GM21717 (cell line): ENCODE data around the gene DCHS2.

Experiments used
- ATAC-seq: cut with Tn5 transposase; IDR thresholded peaks from one replicate; pipeline ENCODE4 v1.9.1; 2021; ENCODE audit warnings: mild to moderate bottlenecking, moderate library complexity; ENCODE audit not compliant: unreplicated experiment

DCHS2 gene

DNA sequence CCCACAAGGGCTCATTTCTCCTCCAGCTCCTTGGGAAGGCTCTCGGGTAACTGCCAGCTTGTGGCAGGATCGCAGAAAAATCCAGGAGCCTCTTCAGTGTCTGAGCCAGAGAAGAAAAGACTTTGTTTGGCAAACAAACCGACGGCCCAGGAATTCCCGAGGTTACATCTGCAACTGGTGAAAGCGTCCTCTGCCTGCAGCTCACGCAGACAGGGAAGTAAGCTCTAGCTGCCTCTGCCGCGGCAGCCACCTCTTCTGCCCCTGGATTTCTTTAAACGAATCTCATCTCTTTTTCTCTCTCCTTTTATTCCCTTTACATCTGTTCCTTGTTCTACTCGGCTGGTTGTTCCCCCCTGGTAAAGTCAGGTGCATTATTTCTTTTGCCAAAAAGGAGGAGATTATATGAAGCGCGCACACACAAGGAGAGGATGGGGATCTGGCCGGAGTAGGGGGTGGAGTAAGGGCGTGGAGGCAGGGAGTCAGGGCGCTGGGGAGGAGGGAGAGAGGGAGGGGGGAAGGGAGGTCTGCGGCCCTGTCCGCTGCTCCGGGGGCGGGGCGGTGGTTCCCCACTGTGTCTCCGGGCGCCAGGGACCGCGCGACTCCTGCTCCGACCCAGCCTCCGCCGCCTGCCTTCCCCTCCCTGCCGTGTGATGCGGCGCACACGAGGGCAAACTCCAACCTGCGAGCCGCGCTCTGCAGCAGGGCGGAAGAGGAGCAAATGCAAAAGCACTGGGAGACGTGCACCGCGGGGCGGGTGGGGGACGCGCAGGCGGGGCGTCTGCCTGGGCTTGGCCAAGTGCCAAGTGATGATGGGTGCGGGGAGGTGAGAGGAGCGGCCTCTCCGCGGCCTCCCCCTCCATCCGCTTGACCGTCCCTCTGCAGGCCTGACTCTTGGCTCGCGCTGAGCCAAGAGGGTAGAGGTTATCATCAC is at the start of gene DCHS2:
DCHS2 (minus strand) TSS at position 459 of the 931 bp plus-strand sequence; CDS start at position 15, 444 bp downstream.
- peak; percentile 77 for ATAC-seq

DNA sequence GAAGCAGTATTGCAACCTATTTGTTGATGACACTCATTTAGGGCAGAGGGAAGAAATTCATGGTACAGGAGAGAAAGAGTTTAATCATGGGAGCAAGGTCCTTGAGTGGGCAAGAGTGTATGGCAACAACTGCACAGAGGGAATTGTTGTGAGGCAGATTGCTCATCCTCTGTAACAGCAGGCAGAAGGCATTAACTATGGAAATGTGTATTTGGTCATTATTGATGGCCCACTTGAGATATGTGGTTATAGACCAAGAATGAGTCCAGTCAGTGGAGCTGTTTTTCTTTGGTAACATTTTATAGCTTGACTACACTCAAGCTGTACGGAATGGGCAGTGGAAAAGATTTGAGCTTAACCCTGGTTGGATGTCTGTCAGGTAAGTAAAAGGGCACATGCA is 42.7 kb upstream of the DCHS2 start:
- no peak for ATAC-seq

DNA sequence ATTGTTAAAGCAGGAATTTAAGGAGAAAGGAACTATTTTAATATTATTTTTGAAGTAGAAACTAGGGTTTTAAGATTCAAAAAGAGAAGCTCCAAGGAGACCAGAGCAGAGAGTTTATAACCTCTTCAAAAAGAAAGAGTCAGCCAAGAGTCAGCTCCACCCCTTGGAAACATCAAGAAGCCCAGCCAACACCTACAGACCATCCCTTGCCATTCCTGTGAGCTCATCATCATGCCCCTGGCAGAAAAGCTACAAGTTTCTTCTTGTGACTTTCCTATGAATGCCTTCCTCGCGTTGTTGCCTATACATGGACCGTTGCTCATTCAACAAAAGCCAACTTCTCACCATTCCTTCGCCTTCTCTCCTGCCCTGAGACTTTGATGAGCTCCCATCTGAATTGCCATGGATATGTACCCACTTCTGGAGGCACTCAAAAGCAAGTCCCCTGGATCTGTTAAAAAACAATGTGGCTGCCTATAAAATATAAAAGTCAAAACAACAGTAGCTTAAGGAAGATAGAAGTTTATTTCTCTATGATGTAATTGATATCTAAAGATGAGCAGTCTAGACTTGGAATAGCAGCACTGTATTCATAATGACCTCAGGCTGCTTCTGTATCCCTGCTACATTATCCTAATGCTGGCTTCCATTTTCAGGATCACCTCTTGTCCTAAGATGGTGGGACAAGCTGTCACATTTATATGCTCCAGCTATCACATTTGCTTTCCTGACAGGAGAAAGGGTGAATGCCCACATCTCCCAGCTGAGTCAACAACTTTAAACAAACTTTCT is 38.3 kb upstream of the DCHS2 start:
- ATAC-seq: no peak

- no peak for ATAC-seq
These were observed 37.3 kb upstream of the DCHS2 start for GRCh38 chr4:154528869-154529268.

GRCh38 chr4:154527308-154527707 is 35.7 kb upstream of the DCHS2 start:
- no peak for ATAC-seq

DNA sequence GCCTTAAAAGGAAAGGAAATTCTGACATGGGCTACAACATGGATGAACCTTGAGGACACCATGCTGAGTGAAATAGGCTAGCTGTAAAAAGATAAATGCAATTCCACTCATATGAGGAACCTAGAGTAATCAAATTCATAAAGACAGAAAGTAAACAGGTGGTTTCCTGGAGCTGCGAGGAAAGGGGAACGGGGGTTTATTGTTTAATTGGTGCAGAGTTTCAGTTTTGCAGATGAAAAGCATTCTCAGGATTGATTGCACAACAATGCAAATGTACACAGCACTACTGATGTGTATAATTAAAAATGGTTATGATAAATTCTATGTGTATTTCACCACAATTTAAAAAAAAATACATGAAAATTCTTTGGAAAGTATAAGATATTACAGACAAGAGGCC is 34.6 kb upstream of the DCHS2 start:
- no peak for ATAC-seq

DNA sequence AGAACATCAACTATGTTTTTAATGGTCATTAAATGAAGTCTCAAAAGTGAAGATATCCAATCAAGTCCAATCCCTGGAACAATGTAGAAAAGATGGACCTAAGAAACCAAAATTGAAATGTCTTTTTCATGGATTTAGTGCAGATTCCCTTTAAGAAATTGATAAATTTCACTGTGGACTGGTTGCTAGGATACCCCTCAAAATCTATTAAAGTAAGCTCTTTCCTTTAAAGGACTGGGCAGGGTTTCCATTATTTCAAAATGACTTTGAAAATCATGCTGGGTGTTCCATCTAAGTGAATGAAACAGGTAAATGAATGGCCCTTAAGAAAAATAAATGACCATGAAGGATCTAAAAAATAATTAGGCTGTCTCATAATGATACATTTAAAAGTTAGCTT is 30.0 kb upstream of the DCHS2 start:
- ATAC-seq: no peak

- no peak for ATAC-seq
These were observed 27.6 kb upstream of the DCHS2 start for GRCh38 chr4:154519214-154519613.

- no peak for ATAC-seq
These were observed 26.0 kb upstream of the DCHS2 start for GRCh38 chr4:154517591-154517990.

DNA sequence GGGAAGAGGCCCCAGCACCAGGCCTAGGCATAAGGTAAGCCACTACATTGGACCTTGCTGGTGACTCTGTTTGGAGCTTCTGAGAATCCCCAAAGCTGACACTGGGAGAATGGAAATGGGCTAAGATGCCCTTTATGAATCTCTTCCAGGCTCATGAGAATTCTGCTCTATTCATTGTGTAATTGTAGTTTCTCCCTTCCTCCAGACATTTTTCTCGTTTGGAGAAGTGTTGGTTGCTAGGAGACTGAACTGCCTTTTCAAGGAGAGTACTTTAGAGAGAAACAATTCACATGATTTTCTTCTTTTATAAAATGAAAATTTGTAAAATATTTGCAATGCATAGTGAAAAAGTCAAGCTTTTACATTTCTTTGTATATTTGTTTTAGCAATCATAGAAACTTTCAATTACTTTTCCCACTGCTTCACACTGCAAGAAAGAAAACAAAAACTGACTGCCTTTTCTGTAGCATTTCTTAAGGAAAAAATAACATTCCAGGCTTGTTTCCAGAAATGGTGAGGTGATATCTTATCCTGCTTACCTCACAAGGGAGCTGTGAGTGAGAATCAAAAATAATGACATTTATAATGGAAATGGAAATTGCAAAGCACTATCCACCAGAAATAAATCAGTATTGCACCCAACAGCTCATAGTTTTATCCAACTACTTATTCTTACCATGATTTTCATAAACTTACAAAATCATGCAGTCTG is 24.9 kb upstream of the DCHS2 start:
- ATAC-seq: no peak

GRCh38 chr4:154511981-154512380 is 20.4 kb upstream of the DCHS2 start:
- ATAC-seq: no peak

GRCh38 chr4:154511548-154511947 is 19.9 kb upstream of the DCHS2 start:
- ATAC-seq: no peak

DNA sequence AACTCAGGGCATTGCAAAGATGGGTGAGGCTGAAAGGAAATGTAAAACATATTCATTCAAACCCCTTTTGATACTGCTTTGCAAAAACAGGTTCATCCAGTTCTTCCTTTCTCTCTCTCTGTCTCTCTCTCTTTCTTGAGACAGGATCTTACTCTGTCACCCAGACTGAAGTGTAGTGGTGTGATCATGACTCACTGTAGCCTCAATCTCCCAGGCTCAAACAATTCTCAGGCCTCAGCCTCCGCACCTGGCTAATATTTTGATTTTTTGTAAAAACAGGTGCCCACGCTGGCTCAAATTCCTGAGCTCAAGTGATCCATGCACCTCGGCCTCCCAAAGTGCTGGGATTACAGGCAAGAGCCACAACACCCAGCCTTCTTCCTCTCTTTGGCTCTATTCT is 15.6 kb upstream of the DCHS2 start:
- no peak for ATAC-seq

GRCh38 chr4:154506253-154506652 is 14.7 kb upstream of the DCHS2 start:
- no peak for ATAC-seq

DNA sequence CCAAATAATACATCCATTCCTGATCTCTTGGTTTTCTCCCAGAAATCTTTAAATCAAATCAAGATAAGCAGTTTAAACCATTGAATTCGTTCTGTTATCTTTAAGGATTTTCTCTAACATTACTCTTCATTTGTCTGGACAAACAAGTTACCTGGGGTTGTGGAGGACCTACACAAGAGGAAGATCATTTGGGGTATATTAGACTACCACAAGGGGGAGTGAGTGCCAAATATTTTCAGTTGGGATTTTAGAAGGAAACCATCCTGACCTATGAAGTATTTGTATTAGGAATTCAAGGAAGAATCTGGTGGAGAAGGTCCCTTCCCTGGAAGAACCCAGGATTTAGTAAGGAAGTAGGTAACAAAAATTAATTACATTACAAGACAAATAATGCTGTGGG is 12.0 kb upstream of the DCHS2 start:
- ATAC-seq: no peak

DNA sequence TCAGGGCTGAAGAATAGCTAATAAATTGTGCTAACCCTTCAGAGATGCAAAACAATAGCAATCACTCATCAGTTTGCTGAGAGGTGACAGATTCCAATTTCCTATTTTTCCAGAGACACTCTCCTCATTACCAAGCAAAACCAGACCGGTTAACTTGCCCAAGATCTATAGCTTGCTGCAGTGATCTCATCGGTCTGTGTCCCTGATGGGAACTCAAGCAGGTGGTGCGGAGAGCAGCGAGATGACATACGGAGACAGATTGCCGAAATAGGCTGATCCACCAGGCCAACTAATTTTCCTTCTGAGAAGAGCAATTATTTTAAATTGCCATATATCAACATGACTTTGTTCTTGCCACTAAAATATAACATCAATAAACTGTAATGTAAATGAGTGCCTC is 10.5 kb upstream of the DCHS2 start:
- no peak for ATAC-seq

GRCh38 chr4:154497889-154498288 is 6.3 kb upstream of the DCHS2 start:
- ATAC-seq: no peak

DNA sequence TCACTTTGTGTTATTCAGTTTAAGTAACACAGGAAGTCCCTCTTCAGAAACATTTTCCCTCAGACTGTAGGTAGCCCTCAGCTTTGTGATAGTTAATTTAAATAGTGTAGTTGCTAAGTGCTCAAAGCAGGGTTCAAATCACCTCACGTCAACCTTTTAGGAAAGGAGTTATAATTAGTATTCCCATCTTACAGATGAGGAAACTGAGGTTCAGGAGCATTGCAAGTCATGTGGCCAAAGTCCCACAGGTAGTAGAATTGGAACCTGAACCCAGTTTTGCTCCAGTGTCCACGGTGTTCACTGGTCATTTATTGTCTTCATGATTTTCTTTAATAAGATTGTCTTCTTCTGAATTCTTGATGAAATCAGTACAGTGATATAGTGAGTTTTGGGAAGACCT is 4.3 kb upstream of the DCHS2 start:
- no peak for ATAC-seq

GRCh38 chr4:154492288-154492687 is 689 bp upstream of the DCHS2 start:
- ATAC-seq: no peak

DNA sequence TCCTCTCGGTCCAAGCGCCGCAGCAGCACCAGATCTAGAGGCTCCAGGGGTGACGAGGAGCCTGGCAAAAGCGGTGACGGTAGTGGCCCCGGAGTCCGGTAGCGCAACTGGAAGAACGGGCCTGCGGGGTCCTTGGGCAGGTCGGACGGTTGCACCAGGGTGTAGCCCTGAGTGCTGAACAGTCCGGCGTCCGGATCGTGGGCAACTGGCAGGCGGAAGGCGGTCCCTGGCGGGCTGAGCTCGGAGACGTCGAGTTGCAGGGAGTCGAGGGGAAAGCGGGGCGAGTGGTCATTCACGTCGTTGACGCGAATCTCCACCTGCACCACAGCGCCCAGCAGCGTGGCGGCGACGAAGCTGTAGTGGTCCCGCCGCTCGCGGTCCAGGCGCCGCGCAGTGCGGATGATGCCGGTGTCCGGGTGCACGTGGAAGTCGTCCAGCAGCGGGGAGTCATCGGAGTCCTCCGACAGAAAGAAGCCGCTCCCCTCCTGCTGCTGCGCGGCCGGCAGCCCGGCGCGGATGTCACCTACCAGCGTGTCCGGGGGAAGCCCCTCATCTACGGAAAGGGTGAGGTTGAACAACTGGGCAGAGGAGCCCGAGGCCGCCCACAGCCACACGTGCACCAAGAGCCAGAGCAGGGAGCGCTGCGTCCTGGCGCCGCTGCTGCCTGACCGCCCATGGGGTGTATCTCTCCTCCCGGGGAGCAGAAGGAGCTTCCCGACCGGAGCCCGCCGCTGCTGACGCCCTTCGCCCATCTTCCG is 837 bp downstream of the DCHS2 start:
- ATAC-seq: peak; percentile 60

- no peak for ATAC-seq
These were observed 1.4 kb downstream of the DCHS2 start for GRCh38 chr4:154490234-154490582.
